ENCODE results near the gene PMFBP1.

- TF ChIP-seq POLR2A (IDR thresholded peaks at IDR 0.05; ENCODE audit: low read depth, low read length): no peak
- no peak for TF ChIP-seq TAF1 (IDR thresholded peaks at IDR 0.05; ENCODE audit: borderline replicate concordance, low read depth, low read length)
These were observed 49.1 kb upstream of the PMFBP1 start for GRCh38 chr16:72220875-72221629.
